ENCODE data around the gene DGKD. TPM values are rescaled to one million over a fixed set of nuclear protein-coding genes. Genes with fewer than 3 reads are reported as not detected.
A peak's percentile ranks its signal among the peaks of the same experiment; 100 is the strongest.

DGKD gene
- total RNA-seq, 1 donor from 2014 or later: 188 TPM

DNA sequence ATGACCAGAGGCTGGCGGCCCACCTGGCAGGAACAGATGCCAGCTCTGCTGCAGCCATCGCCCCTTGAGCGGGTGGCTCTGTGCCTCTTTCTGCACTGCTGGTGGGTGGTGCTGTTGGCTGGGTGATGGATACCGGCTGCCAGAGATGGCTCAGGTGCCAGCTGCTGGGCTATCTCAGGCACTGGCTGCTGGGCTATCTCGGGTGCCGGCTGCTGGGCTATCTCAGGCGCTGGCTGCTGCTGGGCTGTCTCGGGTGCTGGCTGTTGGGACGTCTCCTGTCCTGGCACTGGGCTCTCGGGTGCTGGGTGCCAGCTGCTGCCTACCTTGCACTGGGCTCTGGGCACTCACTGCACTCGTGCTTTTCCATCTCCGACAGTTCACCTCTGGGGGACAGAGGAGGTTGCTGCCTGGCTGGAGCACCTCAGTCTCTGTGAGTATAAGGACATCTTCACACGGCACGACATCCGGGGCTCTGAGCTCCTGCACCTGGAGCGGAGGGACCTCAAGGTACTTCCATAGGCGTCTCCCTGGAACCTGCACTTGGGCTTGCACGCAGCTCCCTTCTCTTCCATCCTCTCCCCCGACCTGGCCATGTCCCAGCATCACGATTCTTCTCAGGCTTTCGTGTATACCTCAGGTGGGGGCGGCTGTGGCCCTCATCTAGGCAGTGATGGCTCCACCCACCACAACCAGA is 113.9 kb downstream of the DGKD start:
- no peaks in the 10 kb centered on the region for H3K27me3 Mint-ChIP-seq
- H3K36me3 Mint-ChIP-seq (ENCODE audit: low read depth): peaks cover 94% of the 10 kb centered on the region
- ChIA-PET CTCF (no interaction called here), POLR2A (no interaction called here)
- TF ChIP-seq, protein P1, sequence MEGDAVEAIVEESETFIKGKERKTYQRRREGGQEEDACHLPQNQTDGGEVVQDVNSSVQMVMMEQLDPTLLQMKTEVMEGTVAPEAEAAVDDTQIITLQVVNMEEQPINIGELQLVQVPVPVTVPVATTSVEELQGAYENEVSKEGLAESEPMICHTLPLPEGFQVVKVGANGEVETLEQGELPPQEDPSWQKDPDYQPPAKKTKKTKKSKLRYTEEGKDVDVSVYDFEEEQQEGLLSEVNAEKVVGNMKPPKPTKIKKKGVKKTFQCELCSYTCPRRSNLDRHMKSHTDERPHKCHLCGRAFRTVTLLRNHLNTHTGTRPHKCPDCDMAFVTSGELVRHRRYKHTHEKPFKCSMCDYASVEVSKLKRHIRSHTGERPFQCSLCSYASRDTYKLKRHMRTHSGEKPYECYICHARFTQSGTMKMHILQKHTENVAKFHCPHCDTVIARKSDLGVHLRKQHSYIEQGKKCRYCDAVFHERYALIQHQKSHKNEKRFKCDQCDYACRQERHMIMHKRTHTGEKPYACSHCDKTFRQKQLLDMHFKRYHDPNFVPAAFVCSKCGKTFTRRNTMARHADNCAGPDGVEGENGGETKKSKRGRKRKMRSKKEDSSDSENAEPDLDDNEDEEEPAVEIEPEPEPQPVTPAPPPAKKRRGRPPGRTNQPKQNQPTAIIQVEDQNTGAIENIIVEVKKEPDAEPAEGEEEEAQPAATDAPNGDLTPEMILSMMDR (IDR thresholded peaks at IDR 0.05): no peak
- H3K9me3 Mint-ChIP-seq: no peaks in the 10 kb centered on the region
- H3K27ac Mint-ChIP-seq: no peak overlapping the region
- no peak overlapping the region for H3K4me3 Mint-ChIP-seq
- intact Hi-C loops (cut with micrococcal nuclease): no loop called here
- ATAC-seq (ENCODE audit: low read depth) (no peak), DNase-seq (no peak)
- no peaks in the 10 kb centered on the region for H3K4me1 Mint-ChIP-seq

DNA sequence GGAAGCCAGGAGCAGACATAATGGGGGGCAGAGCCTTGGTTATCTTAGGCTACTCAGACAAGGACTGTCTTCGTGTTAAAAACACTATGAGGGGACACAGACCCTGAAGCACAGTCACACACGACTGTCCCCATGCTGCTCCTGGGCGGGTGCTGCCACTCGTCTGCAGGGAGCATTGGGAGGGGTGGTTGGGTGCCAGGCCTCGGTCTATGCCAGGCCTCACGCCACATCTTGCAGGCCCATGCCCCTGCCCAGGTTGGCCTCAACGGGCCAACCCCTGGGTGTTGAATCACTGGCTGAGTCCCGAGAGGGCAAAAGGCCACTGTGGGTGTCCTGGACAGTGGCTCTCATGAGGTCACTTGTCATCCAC is 114.4 kb downstream of the DGKD start:
- Mint-ChIP-seq H3K36me3 (ENCODE audit: low read depth) (peaks cover 93% of the 10 kb centered on the region), H3K4me3 (no peak overlapping the region), H3K27ac (no peak overlapping the region), H3K9me3 (no peaks in the 10 kb centered on the region), H3K4me1 (no peaks in the 10 kb centered on the region), H3K27me3 (no peaks in the 10 kb centered on the region)
- TF ChIP-seq, protein P1 (IDR thresholded peaks at IDR 0.05): no peak
- intact Hi-C loops (cut with micrococcal nuclease): no loop called here
- ChIA-PET CTCF (no interaction called here), POLR2A (no interaction called here)
- DNase-seq (no peak), ATAC-seq (ENCODE audit: low read depth) (no peak)

DNA sequence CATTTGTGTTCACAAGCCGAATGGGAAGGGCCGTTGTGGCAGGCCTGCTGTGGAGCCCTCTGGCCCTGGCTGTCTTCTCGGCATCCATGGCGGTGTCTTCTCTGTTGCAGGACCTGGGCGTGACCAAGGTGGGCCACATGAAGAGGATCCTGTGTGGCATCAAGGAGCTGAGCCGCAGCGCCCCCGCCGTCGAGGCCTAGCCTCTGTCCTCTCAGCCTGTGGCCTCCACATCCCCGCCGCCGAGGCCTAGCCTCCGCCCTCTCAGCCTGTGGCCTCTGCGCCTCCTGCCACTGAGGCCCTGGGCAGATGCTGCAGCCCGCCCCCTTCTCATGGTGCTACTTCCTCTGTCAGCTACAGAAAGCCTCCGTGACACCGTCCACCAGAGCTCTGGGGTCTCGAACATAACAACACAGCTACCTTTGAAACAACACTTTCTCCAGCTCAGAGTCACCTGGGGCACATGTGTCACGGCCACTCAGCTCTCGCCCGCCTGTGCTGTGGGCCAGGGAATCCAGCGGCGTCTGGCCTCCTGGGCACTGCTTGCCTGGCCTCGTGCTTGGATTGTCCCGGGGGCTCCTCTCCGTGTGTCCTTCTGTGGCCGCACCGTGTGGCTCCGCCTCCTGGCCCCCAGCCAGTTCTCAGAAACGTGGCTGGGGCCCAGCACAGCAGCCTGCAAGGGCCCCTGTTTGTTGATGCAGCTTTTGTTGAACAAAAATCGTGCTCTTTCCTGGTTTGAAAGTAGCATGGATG is 115.1 kb downstream of the DGKD start:
- POLR2A ChIA-PET: no interaction called here
- CTCF ChIA-PET: no interaction called here
- no peak overlapping the region for H3K27ac Mint-ChIP-seq
- DNase-seq (peak; percentile 7), ATAC-seq (ENCODE audit: low read depth) (no peak)
- TF ChIP-seq, protein P1 (IDR thresholded peaks at IDR 0.05): no peak
- no peaks in the 10 kb centered on the region for H3K4me1 Mint-ChIP-seq
- intact Hi-C loops (cut with micrococcal nuclease): no loop called here
- H3K4me3 Mint-ChIP-seq: no peak overlapping the region
- peaks cover 91% of the 10 kb centered on the region for H3K36me3 Mint-ChIP-seq (ENCODE audit: low read depth)
- H3K27me3 Mint-ChIP-seq: no peaks in the 10 kb centered on the region
- no peaks in the 10 kb centered on the region for H3K9me3 Mint-ChIP-seq

GRCh38 chr2:233470011-233470687 is 115.9 kb downstream of the DGKD start:
- POLR2A ChIA-PET: no interaction called here
- no peaks in the 10 kb centered on the region for H3K27me3 Mint-ChIP-seq
- H3K9me3 Mint-ChIP-seq: no peaks in the 10 kb centered on the region
- peak; percentile 1 for DNase-seq
- CTCF ChIA-PET: no interaction called here
- H3K4me1 Mint-ChIP-seq: no peaks in the 10 kb centered on the region
- H3K4me3 Mint-ChIP-seq: no peak overlapping the region
- intact Hi-C loops (cut with micrococcal nuclease): no loop called here
- ATAC-seq (ENCODE audit: low read depth): no peak
- peaks cover 84% of the 10 kb centered on the region for H3K36me3 Mint-ChIP-seq (ENCODE audit: low read depth)
- H3K27ac Mint-ChIP-seq: no peak overlapping the region
- TF ChIP-seq, protein P1 (IDR thresholded peaks at IDR 0.05): no peak

- ChIA-PET POLR2A (interaction anchor here (0.7 kb wide), 1 partner anchor 40 kb away, joined by 3 read pairs; no protein-coding TSS in a partner anchor), CTCF (no interaction called here)
- Mint-ChIP-seq H3K27ac (no peak overlapping the region), H3K4me1 (no peaks in the 10 kb centered on the region), H3K9me3 (no peaks in the 10 kb centered on the region), H3K27me3 (no peaks in the 10 kb centered on the region), H3K4me3 (no peak overlapping the region), H3K36me3 (ENCODE audit: low read depth) (peaks cover 88% of the 10 kb centered on the region)
- DNase-seq (no peak), ATAC-seq (ENCODE audit: low read depth) (no peak)
- intact Hi-C loops (cut with micrococcal nuclease): no loop called here
- TF ChIP-seq, protein P1 (IDR thresholded peaks at IDR 0.05): no peak
Observed at GRCh38 chr2:233470839-233471238, 116.5 kb downstream of the DGKD start.
